Measurements from ENCODE around the gene NOX5.

DNA sequence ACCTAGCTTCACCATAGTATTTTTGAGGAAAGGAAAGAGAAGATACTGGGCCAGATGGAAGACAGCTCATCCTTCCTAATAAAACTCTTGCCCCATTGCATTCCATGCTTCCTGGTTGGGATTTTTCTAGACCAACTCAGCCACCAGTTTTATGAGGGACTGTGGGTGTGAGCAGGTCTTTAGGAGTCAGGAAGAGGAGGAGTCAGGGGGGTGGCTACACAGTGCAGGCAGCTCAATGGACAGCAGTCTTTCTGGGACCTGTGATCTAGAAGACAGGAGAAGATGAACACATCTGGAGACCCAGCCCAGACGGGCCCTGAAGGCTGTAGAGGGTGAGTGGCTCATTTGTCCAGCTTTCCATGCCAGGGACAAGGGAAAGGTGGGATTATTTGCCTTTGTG lies at the start of gene NOX5:
- TF ChIP-seq, protein P1, sequence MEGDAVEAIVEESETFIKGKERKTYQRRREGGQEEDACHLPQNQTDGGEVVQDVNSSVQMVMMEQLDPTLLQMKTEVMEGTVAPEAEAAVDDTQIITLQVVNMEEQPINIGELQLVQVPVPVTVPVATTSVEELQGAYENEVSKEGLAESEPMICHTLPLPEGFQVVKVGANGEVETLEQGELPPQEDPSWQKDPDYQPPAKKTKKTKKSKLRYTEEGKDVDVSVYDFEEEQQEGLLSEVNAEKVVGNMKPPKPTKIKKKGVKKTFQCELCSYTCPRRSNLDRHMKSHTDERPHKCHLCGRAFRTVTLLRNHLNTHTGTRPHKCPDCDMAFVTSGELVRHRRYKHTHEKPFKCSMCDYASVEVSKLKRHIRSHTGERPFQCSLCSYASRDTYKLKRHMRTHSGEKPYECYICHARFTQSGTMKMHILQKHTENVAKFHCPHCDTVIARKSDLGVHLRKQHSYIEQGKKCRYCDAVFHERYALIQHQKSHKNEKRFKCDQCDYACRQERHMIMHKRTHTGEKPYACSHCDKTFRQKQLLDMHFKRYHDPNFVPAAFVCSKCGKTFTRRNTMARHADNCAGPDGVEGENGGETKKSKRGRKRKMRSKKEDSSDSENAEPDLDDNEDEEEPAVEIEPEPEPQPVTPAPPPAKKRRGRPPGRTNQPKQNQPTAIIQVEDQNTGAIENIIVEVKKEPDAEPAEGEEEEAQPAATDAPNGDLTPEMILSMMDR (conservative IDR thresholded peaks at IDR 0.05; ENCODE audit: low read length) = no peak
- TF ChIP-seq EZH2phosphoT487 (IDR thresholded peaks at IDR 0.05; ENCODE audit: borderline replicate concordance, low read depth, low read length) = no peak

All from OCI-LY7 (cell line).